GM12878 (cell line): ENCODE measurements around the gene ZNF771. TPM values are rescaled to one million over a fixed set of nuclear protein-coding genes. Genes with fewer than 3 reads are reported as not detected.

Source experiments
- ATAC-seq: fragments of 200-7000 bp; cut with Tn5 transposase; 3 replicates; pipeline ENCODE4 v1.9.1; 2020; ENCODE audit warnings: mild to moderate bottlenecking, moderate library complexity
- BruUV-seq: library from RNA; stranded (reverse); fragments of 400-500 nt; replicated peaks from 2 replicates; lab custom pipeline; 2021; lab: Mats Ljungman, UMichigan
- CTCF ChIA-PET: fragments of 300-600 bp; sonication (Branson Sonifier 250); formaldehyde crosslinking; extraction: SDS; loops from one replicate; lab custom pipeline; 2021; ENCODE audit warnings: inconsistent platforms; lab: Yijun Ruan, JAX
- POLR2A ChIA-PET: fragments of 350-600 bp; formaldehyde crosslinking; extraction: SDS; loops from one replicate; lab custom pipeline; 2021; ENCODE audit warnings: inconsistent platforms; lab: Charles Lee
- RAD21 ChIA-PET: fragments of 300-600 bp; sonication (Branson Sonifier 250); formaldehyde crosslinking; loops from one replicate; lab custom pipeline; 2023; ENCODE audit warnings: antibody characterized with exemption; ENCODE audit not compliant: unreplicated experiment; lab: Charles Lee
- SMC1A ChIA-PET: fragments of 300-600 bp; sonication (Branson Sonifier 250); formaldehyde crosslinking; loops from one replicate; lab custom pipeline; 2023; ENCODE audit not compliant: unreplicated experiment, uncharacterized antibody; lab: Charles Lee
- DNase-seq: peaks from one replicate; pipeline ENCODE4 v3.0.0-alpha.2; 2011; ENCODE audit warnings: low read depth, low spot score
- FAIRE-seq: peaks from 3 replicates; lab custom pipeline; 2011; peaks lifted over from hg19 to GRCh38; lab: Jason Lieb, UNC
- H2AFZ ChIP-seq: 2 replicates; pipeline ENCODE4 v1.6.0; 2011; ENCODE audit warnings: low read depth, low read length, control low read depth; ENCODE audit not compliant: control insufficient read depth
- H3K27ac ChIP-seq: 2 replicates; pipeline ENCODE4 v1.5.1; 2011; ENCODE audit warnings: control low read depth; ENCODE audit not compliant: control insufficient read depth, insufficient read depth
- H3K27me3 ChIP-seq, 2 experiments: replicated peaks in 1 of 2; 2 replicates each; pipeline versions ENCODE4 v1.6.0 to v1.6.1; 2011; ENCODE audit warnings: low read length in 1 of 2; ENCODE audit not compliant: control insufficient read depth in 2 of 2, insufficient read depth in 2 of 2
- H3K36me3 ChIP-seq, 2 experiments: 2 replicates each; pipeline ENCODE4 v1.5.1; 2011; ENCODE audit warnings: low read length in 1 of 2; ENCODE audit not compliant: control insufficient read depth in 2 of 2, insufficient read depth in 2 of 2
- H3K4me1 ChIP-seq: 2 replicates; pipeline ENCODE4 v1.6.1; 2011; ENCODE audit warnings: mild to moderate bottlenecking, low read length, moderate library complexity, mixed read lengths; ENCODE audit not compliant: control insufficient read depth, insufficient read depth
- H3K4me2 ChIP-seq: 2 replicates; pipeline ENCODE4 v1.6.0; 2011; ENCODE audit warnings: control low read depth; ENCODE audit not compliant: control insufficient read depth, insufficient read depth
- H3K4me3 ChIP-seq: fragments of 200-600 bp; sonication (generic); 2 replicates; pipeline ENCODE4 v1.5.1; 2016
- H3K79me2 ChIP-seq: 2 replicates; pipeline ENCODE4 v1.6.0; 2011; ENCODE audit warnings: low read length; ENCODE audit not compliant: control insufficient read depth, insufficient read depth
- H3K9ac ChIP-seq: 2 replicates; pipeline ENCODE4 v1.8.0; 2011; ENCODE audit warnings: low read length, control low read depth, mixed read lengths; ENCODE audit not compliant: control insufficient read depth, insufficient read depth
- H3K9me3 ChIP-seq: replicated peaks from 3 replicates; pipeline ENCODE4 v1.5.1; 2011; ENCODE audit warnings: mild to moderate bottlenecking, low read length; ENCODE audit not compliant: control insufficient read depth, insufficient read depth
- H4K20me1 ChIP-seq: 2 replicates; pipeline ENCODE4 v1.6.0; 2011; ENCODE audit not compliant: control insufficient read depth, insufficient read depth
- CUX1 ChIP-seq: IDR thresholded peaks from 2 replicates; pipeline ENCODE4 v1.6.1; 2012; ENCODE audit warnings: improper control_type of control experiment, low read depth, low read length; ENCODE audit not compliant: insufficient replicate concordance
- FOS ChIP-seq: IDR thresholded peaks from 3 replicates; pipeline ENCODE4 v1.6.1; 2011; ENCODE audit warnings: borderline replicate concordance; ENCODE audit not compliant: insufficient read length; ENCODE audit errors: extremely low read depth
- JUNB ChIP-seq: IDR thresholded peaks from 2 replicates; pipeline ENCODE4 v1.6.1; 2016; ENCODE audit warnings: antibody characterized with exemption, mild to moderate bottlenecking
- POLR2AphosphoS5 ChIP-seq: IDR thresholded peaks from 2 replicates; pipeline ENCODE4 v1.6.1; 2011; ENCODE audit warnings: mild to moderate bottlenecking, low read length, inconsistent platforms
- SRF ChIP-seq, 2 experiments: IDR thresholded peaks; 2 replicates each; pipeline ENCODE4 v1.6.1; 2011; ENCODE audit warnings: low read depth in 2 of 2, low read length in 2 of 2, mild to moderate bottlenecking in 1 of 2, moderate library complexity in 1 of 2
- YBX1 ChIP-seq: fragments of 450-650 bp; IDR thresholded peaks from 2 replicates; pipeline ENCODE4 v1.6.1; 2016; ENCODE audit warnings: antibody characterized with exemption
- WGBS: methylation state at CpG from one replicate; pipeline ENCODE4 v1.1.6; 2016; ENCODE audit warnings: low lambda C conversion rate; ENCODE audit not compliant: insufficient replicate concordance, insufficient coverage; ENCODE audit errors: missing lambda C conversion rate; 5-methylcytosine and 5-hydroxymethylcytosine counted together
- in situ Hi-C: fragments of 300-500 bp; cut with MboI; formaldehyde crosslinking; loops from 9 replicates; pipeline ENCODE4 v1.14.3; 2018; ENCODE audit warnings: mixed read lengths
- intact Hi-C: fragments of 100-400 bp; cut with micrococcal nuclease; formaldehyde crosslinking; loops from one replicate; pipeline ENCODE4 v1.14.2; 2022; ENCODE audit not compliant: unreplicated experiment
- polyA plus RNA-seq, 11 experiments: library from polyadenylated mRNA; depleted of rRNA in 4 of 11; unstranded in 6 of 11; stranded (reverse) in 5 of 11; fragments of >200 nt; fragmentation: Nextera tagmentation in 4 of 11; fragmentation: Illumina TruSeq in 1 of 11; extraction: Ambion mirVana in 4 of 11; extraction: Trizol in 1 of 11; gene quantifications; 1 replicate in 1 of 11; 2 replicates in 10 of 11; pipeline versions ENCODE4 v1.2.1 to v1.2.3, GENCODE V29; 2011 to 2016; ENCODE audit warnings: inconsistent platforms in 2 of 11, missing spikeins in 2 of 11, low read depth in 1 of 11
- total RNA-seq, 4 experiments: library from RNA; depleted of rRNA in 3 of 4; stranded (reverse); fragments of >200 nt in 3 of 4; fragmentation: Illumina TruSeq in 1 of 4; extraction: Trizol in 1 of 4; gene quantifications; 2 replicates each; pipeline versions ENCODE4 v1.2.1 to v1.2.3, GENCODE V29; 2013 to 2021

The ZNF771 gene
- total and polyA plus RNA-seq, 10 of the 15 experiments (the other 5 are each of a cell fraction or from before 2014, with no cell fraction given), result 0.98 to 7.6 (median 3.7) TPM

GRCh38 chr16:30372725-30373124 lies 34.7 kb upstream of the ZNF771 start (continued):
- TF ChIP-seq CUX1, result no peak

- no peak for TF ChIP-seq SRF (IDR thresholded peaks at IDR 0.05; ENCODE audit: low read depth in 2 of 2, low read length in 2 of 2)
- TF ChIP-seq FOS, result no peak
- no peak for TF ChIP-seq JUNB
- no peak for TF ChIP-seq POLR2AphosphoS5
- no peak for TF ChIP-seq YBX1
- no TSS peak for BruUV-seq
- ChIA-PET POLR2A (interaction anchor here (0.7 kb wide), 1 partner anchor 317 kb away, joined by 4 read pairs; no protein-coding TSS in a partner anchor), RAD21 (no interaction called here), CTCF (interaction anchor here (1.6 kb wide), 1 partner anchor 35 kb away, joined by 5 read pairs; no protein-coding TSS in a partner anchor), SMC1A (no interaction called here)
- intact Hi-C loops, result no loop called here
- no peak within 1 kb of the TSS for H3K9ac ChIP-seq
- H3K27ac ChIP-seq, result no peak within 1 kb of the TSS
- H2AFZ ChIP-seq, result no peak within 1 kb of the TSS
- FAIRE-seq, result no peak
- 82% methylated on average over 6 of the region's 6 CpGs for WGBS
- in situ Hi-C loops, result no loop called here
- no peak within 1 kb of the TSS for H3K4me2 ChIP-seq
- H3K4me1 ChIP-seq, result peaks cover 24% of the 10 kb centered on the region
- DNase-seq, result no peak
- no peak for ATAC-seq
- H3K9me3 ChIP-seq, result no peaks in the 10 kb centered on the region
- H4K20me1 ChIP-seq, result no peaks in the 10 kb centered on the region
- H3K4me3 ChIP-seq, result no peak within 1 kb of the TSS
- H3K27me3 ChIP-seq, result no peaks in the 10 kb centered on the region
- H3K79me2 ChIP-seq, result peaks cover 10% of the 10 kb centered on the region
- H3K36me3 ChIP-seq, result no peaks in the 10 kb centered on the region; a peak in 1 of 4 replicates
Observed at GRCh38 chr16:30374538-30374937, 32.9 kb upstream of the ZNF771 start, which contains the start of gene MYL11. Gene MYL11, plus strand, starts transcription at chr16:30374802. Its CDS starts 56 bp downstream, at chr16:30374858.
